MCF 10A (cell line): ENCODE measurements around the gene CBFA2T3. TPM values are rescaled to one million over a fixed set of nuclear protein-coding genes. Genes with fewer than 3 reads are reported as not detected.

Experiments
- BruUV-seq: library from RNA; stranded (reverse); fragments of 400-500 nt; replicated peaks from 2 replicates; lab custom pipeline; 2021; lab: Mats Ljungman, UMichigan
- CTCF ChIA-PET: fragments of 300-600 bp; sonication (Branson Sonifier 250); formaldehyde crosslinking; extraction: SDS; loops from one replicate; lab custom pipeline; 2021; ENCODE audit warnings: antibody characterized with exemption, inconsistent platforms; lab: Yijun Ruan, JAX
- POLR2A ChIA-PET: fragments of 300-600, 350-650 bp; sonication (Branson Sonifier 250); formaldehyde crosslinking; extraction: SDS; loops from one replicate; lab custom pipeline; 2020; ENCODE audit warnings: antibody characterized with exemption, inconsistent platforms; lab: Yijun Ruan, JAX
- DNase-seq: peaks from one replicate; pipeline ENCODE4 v3.0.0-alpha.2; 2018; ENCODE audit not compliant: unreplicated experiment
- H3K27ac Mint-ChIP-seq: one replicate; pipeline ENCODE4 v1.8.0; 2022; ENCODE audit warnings: mild to moderate bottlenecking, low read depth, mixed read lengths; ENCODE audit not compliant: unreplicated experiment
- H3K27me3 Mint-ChIP-seq: one replicate; pipeline ENCODE4 v1.8.0; 2022; ENCODE audit warnings: mixed read lengths; ENCODE audit not compliant: insufficient read depth, unreplicated experiment
- H3K36me3 Mint-ChIP-seq: one replicate; pipeline ENCODE4 v1.8.0; 2022; ENCODE audit warnings: mild to moderate bottlenecking, moderate library complexity, mixed read lengths; ENCODE audit not compliant: insufficient read depth, unreplicated experiment
- H3K4me1 Mint-ChIP-seq: one replicate; pipeline ENCODE4 v1.8.0; 2022; ENCODE audit warnings: mixed read lengths; ENCODE audit not compliant: insufficient read depth, unreplicated experiment
- H3K4me3 Mint-ChIP-seq: one replicate; pipeline ENCODE4 v1.8.0; 2022; ENCODE audit warnings: mild to moderate bottlenecking, moderate library complexity, mixed read lengths; ENCODE audit not compliant: unreplicated experiment
- H3K9me3 Mint-ChIP-seq: one replicate; pipeline ENCODE4 v1.8.0; 2022; ENCODE audit warnings: mixed read lengths; ENCODE audit not compliant: unreplicated experiment
- CTCF ChIP-seq: fragments of 200-600 bp; IDR thresholded peaks from one replicate; pipeline ENCODE4 v1.8.0; 2022; ENCODE audit warnings: antibody characterized with exemption, mild to moderate bottlenecking; ENCODE audit not compliant: unreplicated experiment
- intact Hi-C: fragments of 100-400 bp; cut with micrococcal nuclease; formaldehyde crosslinking; loops from 2 replicates; pipeline ENCODE4 v1.14.1; 2022
- total RNA-seq: library from RNA; stranded (reverse); gene quantifications from 2 replicates; pipeline ENCODE4 v1.2.3, GENCODE V29; 2022

Gene CBFA2T3
- total RNA-seq, 1 experiment from 2014 or later: not detected

GRCh38 chr16:88978608-88979346 is 1.8 kb upstream of the CBFA2T3 start:
- Mint-ChIP-seq H3K4me3 (no peak overlapping the region), H3K4me1 (no peaks in the 10 kb centered on the region), H3K9me3 (no peaks in the 10 kb centered on the region), H3K36me3 (no peaks in the 10 kb centered on the region), H3K27me3 (peaks cover 69% of the 10 kb centered on the region), H3K27ac (no peak overlapping the region)
- ChIA-PET POLR2A (no interaction called here), CTCF (no interaction called here)
- intact Hi-C loops: no loop called here
- DNase-seq: no peak
- no peak for TF ChIP-seq CTCF
- no TSS peak for BruUV-seq

- Mint-ChIP-seq H3K9me3 (no peaks in the 10 kb centered on the region), H3K4me3 (no peak overlapping the region), H3K27ac (no peak overlapping the region), H3K27me3 (peaks cover 73% of the 10 kb centered on the region), H3K4me1 (no peaks in the 10 kb centered on the region), H3K36me3 (no peaks in the 10 kb centered on the region)
- no peak for TF ChIP-seq CTCF
- CTCF ChIA-PET: no interaction called here
- POLR2A ChIA-PET: no interaction called here
- no peak for DNase-seq
- BruUV-seq: no TSS peak
- intact Hi-C loops: no loop called here
Measured at GRCh38 chr16:88977812-88978607, 1.0 kb upstream of the CBFA2T3 start.

GRCh38 chr16:88976366-88977017 is 515 bp downstream of the CBFA2T3 start:
- DNase-seq: no peak
- Mint-ChIP-seq H3K4me1 (no peaks in the 10 kb centered on the region), H3K27ac (no peak overlapping the region), H3K4me3 (no peak overlapping the region), H3K9me3 (no peaks in the 10 kb centered on the region), H3K27me3 (peaks cover 73% of the 10 kb centered on the region), H3K36me3 (no peaks in the 10 kb centered on the region)
- POLR2A ChIA-PET: no interaction called here
- intact Hi-C loops: no loop called here
- no TSS peak for BruUV-seq
- no peak for TF ChIP-seq CTCF
- CTCF ChIA-PET: interaction anchor here (0.6 kb wide), 2 partner anchors 54 to 239 kb away, joined by 3 to 4 read pairs; no protein-coding TSS in a partner anchor

GRCh38 chr16:88975511-88976061 is 1.4 kb downstream of the CBFA2T3 start:
- H3K27me3 Mint-ChIP-seq: peaks cover 73% of the 10 kb centered on the region
- no peak overlapping the region for H3K27ac Mint-ChIP-seq
- H3K4me3 Mint-ChIP-seq: no peak overlapping the region
- H3K9me3 Mint-ChIP-seq: no peaks in the 10 kb centered on the region
- intact Hi-C loops: no loop called here
- POLR2A ChIA-PET: no interaction called here
- H3K4me1 Mint-ChIP-seq: no peaks in the 10 kb centered on the region
- no peaks in the 10 kb centered on the region for H3K36me3 Mint-ChIP-seq
- no TSS peak for BruUV-seq
- DNase-seq: no peak
- no peak for TF ChIP-seq CTCF
- CTCF ChIA-PET: no interaction called here
